Left ventricle myocardium superior (tissue), 1 donor: Measurements from ENCODE around the gene ADGRV1. TPM values are rescaled to one million over a fixed set of nuclear protein-coding genes. Genes with fewer than 3 reads are reported as not detected.
A peak's percentile ranks its signal among the peaks of the same experiment; 100 is the strongest.
"Not testable (repeated sequence)": the region's sequence is repeated elsewhere in the genome, so short reads cannot be mapped to it uniquely, and the experiment has no call there.

Experiments
- ATAC-seq: fragments of 200-7000 bp; cut with Tn5 transposase; one replicate; pipeline ENCODE4 v1.9.1; 2020; ENCODE audit warnings: mild to moderate bottlenecking, moderate library complexity
- DNase-seq: peaks from one replicate; pipeline ENCODE4 v3.0.0-alpha.2; 2020
- intact Hi-C: fragments of 100-400 bp; cut with micrococcal nuclease; formaldehyde crosslinking; loops from one replicate; pipeline ENCODE4 v1.11.0; 2022
- total RNA-seq: library from RNA; stranded (reverse); fragmentation: NEBNext Ultra II Directional; extraction: Animal tissue kit (Norgen Biotek cat#: 25700); gene quantifications from one replicate; pipeline ENCODE4 v1.2.1, GENCODE V29; 2021
- donor health status: DM: no; HTN: yes; CAD: no; lungs with severe emphysema.

The ADGRV1 gene
- total RNA-seq, 1 donor from 2014 or later = not detected

- ATAC-seq, intact Hi-C loops, DNase-seq: not testable (repeated sequence)
Measured at GRCh38 chr5:90847606-90848005, 289.0 kb downstream of the ADGRV1 start.

DNA sequence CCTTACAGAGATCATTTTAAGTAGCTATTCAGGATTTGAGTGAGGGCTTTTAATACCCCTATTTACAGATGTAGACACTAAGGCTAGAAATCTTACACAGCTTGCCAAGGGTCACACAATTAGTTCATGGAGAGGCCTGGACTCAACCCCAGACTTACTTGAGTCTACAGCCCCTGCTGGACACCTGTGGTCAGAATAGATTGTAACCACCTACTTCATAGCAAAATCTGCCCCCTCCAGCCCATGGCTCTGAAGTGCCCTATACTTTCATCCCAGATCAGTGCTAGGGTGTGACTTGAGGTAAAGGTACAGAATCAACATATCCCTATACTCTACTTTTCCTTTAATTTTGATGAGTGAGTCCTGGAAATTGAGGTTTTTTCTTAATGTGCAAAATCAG is 291.3 kb downstream of the ADGRV1 start:
- ATAC-seq (no peak), DNase-seq (no peak)
- intact Hi-C loops = no loop called here

- no peak for DNase-seq
Measured at GRCh38 chr5:90852531-90852930, 293.9 kb downstream of the ADGRV1 start.

DNA sequence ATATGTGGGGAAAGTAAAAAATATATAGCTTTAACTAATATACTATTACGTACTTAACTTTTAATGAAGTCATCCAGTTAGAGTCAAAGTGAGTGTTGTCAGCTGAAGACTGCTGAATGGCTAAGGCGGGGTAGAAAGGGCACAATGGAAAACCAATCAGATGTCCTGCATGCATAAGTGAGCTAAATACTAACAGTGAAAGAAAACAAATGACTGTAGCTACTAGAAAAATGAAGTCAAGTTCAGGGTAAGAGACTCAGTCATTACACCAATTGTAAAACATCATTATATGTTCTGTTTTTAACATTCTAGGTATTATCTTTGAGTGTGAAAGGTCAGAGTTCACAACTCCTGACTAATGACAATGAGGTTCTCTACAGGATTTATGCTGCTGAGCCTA is 295.2 kb downstream of the ADGRV1 start:
- ATAC-seq (no peak), DNase-seq (no peak)
- intact Hi-C loops = no loop called here

More at GRCh38 chr5:90852531-90852930, 293.9 kb downstream of the ADGRV1 start:
- intact Hi-C loops = no loop called here
- ATAC-seq = no peak

DNA sequence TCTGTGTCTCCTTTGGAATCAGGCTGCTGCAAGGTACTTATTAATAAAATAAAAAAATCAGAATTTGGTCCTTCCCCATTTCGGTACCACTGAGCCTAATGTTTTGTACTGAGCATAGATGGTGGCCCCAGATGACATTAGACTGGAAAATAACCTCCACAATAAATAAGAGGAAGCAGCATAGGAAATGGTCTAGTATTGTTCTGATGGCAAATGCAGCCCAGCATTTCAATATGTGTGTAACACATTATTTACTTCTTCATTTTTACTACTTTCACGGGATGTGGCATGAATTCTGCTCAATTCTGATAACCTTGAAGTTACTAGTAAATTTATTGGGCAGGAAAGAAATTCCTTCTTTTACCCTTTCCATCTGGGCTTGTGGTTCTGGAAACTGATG is 295.6 kb downstream of the ADGRV1 start:
- intact Hi-C loops = no loop called here
- DNase-seq = no peak
- no peak for ATAC-seq

DNA sequence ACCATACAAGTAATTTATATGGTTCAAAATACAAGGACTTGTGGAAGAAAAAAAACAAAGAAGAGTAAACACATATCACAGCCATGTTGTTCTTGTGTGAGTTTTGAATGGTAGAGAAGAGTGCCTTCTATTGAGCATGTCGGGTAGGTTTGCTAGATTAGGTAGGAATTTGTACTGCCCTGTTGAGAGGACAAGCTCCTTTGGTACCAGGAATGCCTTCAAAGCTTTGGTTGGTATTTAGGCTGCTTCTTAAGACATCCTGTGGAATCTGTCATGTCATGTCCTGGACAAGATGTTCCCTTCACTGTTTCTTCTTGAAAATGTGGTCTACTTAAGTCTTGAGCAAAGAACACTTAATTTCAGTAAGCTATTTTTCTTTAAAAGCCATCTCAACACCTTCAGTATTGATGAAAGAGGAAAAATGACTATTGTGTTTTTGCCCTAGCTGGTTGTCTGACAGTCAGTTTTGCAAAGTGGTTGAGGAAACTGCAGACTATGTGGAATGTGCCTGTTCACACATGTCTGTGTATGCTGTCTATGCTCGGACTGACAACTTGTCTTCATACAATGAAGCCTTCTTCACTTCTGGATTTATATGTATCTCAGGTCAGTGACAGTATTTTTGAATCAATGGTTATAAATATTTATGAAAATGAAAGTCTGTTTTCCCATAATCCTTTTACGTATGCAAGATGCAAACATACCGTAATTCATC is 296.9 kb downstream of the ADGRV1 start:
- intact Hi-C loops = no loop called here
- ATAC-seq (no peak), DNase-seq (no peak)

GRCh38 chr5:90861843-90862586 is 303.4 kb downstream of the ADGRV1 start:
- intact Hi-C loops = loop anchor here (10.0 kb wide), 1 partner anchor 73 kb away; no protein-coding TSS in a partner anchor
- no peak for ATAC-seq
- no peak for DNase-seq

DNA sequence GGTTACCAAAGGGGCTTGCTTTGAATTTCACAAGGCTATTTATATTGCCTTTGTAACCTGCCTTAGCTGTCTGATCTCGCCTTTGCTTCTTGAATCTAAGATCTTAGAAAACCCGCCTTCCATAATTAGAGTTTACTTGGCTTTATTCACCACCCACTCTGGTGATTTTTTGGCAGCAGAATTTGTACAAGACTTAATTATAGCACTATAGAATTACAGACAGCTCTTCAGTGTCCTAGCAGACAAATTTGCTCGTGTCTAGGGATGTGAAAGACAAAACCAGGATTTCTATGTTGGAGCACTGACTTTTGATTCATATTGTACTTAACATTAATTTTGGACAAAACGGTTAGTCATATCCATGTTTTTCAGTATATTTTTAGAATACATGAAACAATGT is 306.6 kb downstream of the ADGRV1 start:
- DNase-seq (no peak), ATAC-seq (no peak)
- intact Hi-C loops = loop anchor here (5.0 to 10.0 kb wide), 3 partner anchors 70 to 552 kb away; no protein-coding TSS in a partner anchor

- intact Hi-C loops = loop anchor here (5.0 to 10.0 kb wide), 3 partner anchors 68 to 551 kb away; no protein-coding TSS in a partner anchor
- DNase-seq (no peak), ATAC-seq (peak; percentile 54)
Measured at GRCh38 chr5:90866333-90866732, 307.7 kb downstream of the ADGRV1 start.

DNA sequence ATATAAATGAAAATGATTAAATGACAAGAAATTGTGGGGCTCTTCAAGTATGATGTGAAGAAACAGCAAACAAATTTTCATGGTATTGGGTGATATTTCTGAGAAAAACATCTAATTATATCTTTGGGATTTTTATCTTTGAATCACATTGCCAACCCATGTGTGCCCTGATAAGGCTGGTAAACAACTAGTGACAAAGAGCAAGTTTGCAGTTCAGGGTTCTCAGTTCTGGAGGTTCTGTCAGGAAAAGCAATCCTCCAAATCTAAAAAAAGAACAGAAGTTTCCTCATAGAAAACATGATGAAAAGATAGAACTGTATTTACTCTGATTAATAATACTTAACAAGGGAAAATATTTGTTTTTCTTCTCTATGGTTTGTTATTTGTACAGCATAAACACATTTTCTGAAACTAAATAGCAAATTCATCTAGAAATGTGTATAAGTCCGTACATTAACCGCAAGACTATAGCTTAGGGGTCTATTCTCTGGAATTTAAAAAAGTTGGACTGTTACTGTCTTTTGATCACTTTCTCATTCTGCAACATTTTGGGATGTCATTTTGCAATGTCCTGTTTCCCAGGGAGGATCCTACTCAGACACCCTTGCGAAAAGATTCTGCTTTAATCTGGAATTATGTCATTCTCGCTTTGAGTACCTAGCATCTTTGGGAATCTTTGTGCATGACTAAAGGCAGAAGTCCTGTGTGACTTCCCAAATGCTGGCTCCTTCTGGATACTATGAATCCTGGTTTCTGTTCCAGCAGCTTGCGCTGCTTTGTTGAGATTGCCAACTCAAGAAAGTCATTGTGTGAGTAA is 308.5 kb downstream of the ADGRV1 start:
- intact Hi-C loops = loop anchor here (5.0 to 10.0 kb wide), 3 partner anchors 68 to 550 kb away; no protein-coding TSS in a partner anchor
- ATAC-seq = no peak
- DNase-seq = no peak

DNA sequence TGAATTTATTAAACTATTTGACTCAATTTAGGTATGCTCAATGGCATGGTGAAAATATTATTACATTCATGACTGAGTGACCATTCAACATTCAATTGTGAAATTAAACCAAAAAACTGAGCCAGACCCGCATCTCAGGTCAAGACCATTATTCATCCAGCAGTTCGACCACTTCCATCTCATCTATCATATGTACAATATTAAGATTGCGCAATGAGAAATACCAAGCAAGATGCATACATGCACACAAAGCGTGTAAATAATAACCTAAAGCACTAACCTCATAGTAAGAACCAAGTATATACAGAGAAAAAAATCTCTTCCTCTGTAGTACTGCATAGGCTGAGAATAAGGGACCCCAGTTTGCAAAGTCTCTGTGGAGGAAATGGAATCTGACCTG is 310.2 kb downstream of the ADGRV1 start:
- no peak for ATAC-seq
- no peak for DNase-seq
- intact Hi-C loops = loop anchor here (5.0 to 10.0 kb wide), 3 partner anchors 66 to 549 kb away; no protein-coding TSS in a partner anchor

- DNase-seq (no peak), ATAC-seq (no peak)
- intact Hi-C loops = no loop called here
Measured at GRCh38 chr5:90871391-90871991, 312.9 kb downstream of the ADGRV1 start.

- DNase-seq = no peak
- ATAC-seq = peak; percentile 63
- intact Hi-C loops = no loop called here
Measured at GRCh38 chr5:90873033-90873517, 314.5 kb downstream of the ADGRV1 start.

- ATAC-seq (no peak), DNase-seq (no peak)
- intact Hi-C loops = no loop called here
Measured at GRCh38 chr5:90874066-90874465, 315.5 kb downstream of the ADGRV1 start.

GRCh38 chr5:90875456-90875855 is 316.9 kb downstream of the ADGRV1 start:
- ATAC-seq (no peak), DNase-seq (no peak)
- intact Hi-C loops = no loop called here

- ATAC-seq = no peak
- no peak for DNase-seq
- intact Hi-C loops = no loop called here
Measured at GRCh38 chr5:90876366-90876765, 317.8 kb downstream of the ADGRV1 start.

DNA sequence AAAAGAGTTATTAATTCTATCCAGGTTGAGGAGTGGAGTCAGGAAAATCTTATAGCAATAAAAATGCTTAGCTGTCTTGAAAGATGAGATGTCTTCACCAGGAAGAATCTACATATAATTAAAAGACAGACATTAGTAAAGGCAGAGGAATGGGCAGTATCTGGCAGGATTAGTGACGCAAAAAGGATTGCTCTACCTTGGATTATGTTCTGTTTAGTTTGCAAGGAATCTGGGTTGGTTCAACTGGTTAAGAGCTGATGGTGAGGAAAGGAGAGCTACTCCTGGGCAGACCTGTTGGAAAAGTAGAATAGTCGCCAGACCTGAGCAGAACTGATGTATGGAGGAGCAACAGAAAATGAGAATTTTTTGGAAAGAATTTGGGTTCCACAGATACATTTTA is 318.5 kb downstream of the ADGRV1 start:
- intact Hi-C loops = no loop called here
- ATAC-seq (no peak), DNase-seq (no peak)

DNA sequence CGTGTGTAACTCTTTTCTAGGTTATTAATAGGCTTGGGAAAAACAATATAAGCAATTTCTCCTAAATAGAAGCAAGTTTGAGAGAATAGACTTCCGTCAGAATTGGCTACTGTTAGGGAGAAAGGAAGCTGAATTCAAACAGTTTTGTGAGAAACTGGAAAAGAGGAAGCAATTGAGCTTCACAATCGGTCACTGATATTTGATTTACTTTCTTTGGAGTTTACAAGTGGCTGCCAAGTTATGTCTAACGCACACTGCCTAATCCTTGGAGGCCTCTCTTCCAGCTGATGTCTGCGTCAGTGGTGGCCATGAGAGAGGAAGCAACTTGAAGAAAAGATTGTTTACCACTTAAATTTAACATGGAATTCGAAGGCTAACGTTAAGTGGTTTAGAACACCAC is 319.5 kb downstream of the ADGRV1 start:
- DNase-seq = no peak
- intact Hi-C loops = no loop called here
- ATAC-seq = peak; percentile 53
